H1 (cell line): ENCODE results near the gene KLF18. TPM values are rescaled to one million over a fixed set of nuclear protein-coding genes. Genes with fewer than 3 reads are reported as not detected.

Experiments used
- CTCF ChIA-PET: fragments of 300-600 bp; sonication (Branson Sonifier 250); formaldehyde crosslinking; loops from one replicate; lab custom pipeline; 2021; ENCODE audit not compliant: partially characterized antibody; lab: Charles Lee
- POLR2A ChIA-PET: fragments of 300-600 bp; sonication (Branson Sonifier 250); formaldehyde crosslinking; loops from one replicate; lab custom pipeline; 2021; ENCODE audit warnings: inconsistent platforms; ENCODE audit not compliant: partially characterized antibody; lab: Charles Lee
- DNase-seq, 2 experiments: peaks; one replicate each; pipeline versions ENCODE4 v3.0.0 to v3.0.0-alpha.2; 2010 to 2022; ENCODE audit warnings: low spot score in 2 of 2, low read depth in 1 of 2, mixed read lengths in 1 of 2
- FAIRE-seq: peaks from 2 replicates; lab custom pipeline; 2011; peaks lifted over from hg19 to GRCh38; lab: Jason Lieb, UNC
- H2AFZ ChIP-seq: 2 replicates; pipeline ENCODE4 v1.8.1; 2012; ENCODE audit warnings: low read length, inconsistent platforms
- H2AK5ac ChIP-seq: 2 replicates; pipeline ENCODE4 v1.6.1; 2013; ENCODE audit warnings: low read depth, low read length
- H2BK120ac ChIP-seq: replicated peaks from 2 replicates; pipeline ENCODE3; 2013; ENCODE audit warnings: low read depth, low read length, inconsistent platforms
- H2BK12ac ChIP-seq: 2 replicates; pipeline ENCODE4 v1.6.1; 2013; ENCODE audit warnings: low read depth, low read length
- H2BK15ac ChIP-seq: 2 replicates; pipeline ENCODE4 v1.6.1; 2013; ENCODE audit warnings: low read length
- H2BK20ac ChIP-seq: 2 replicates; pipeline ENCODE4 v1.6.1; 2013; ENCODE audit warnings: low read length
- H2BK5ac ChIP-seq: 2 replicates; pipeline ENCODE4 v1.6.1; 2013; ENCODE audit warnings: low read depth, low read length
- H3K14ac ChIP-seq: 2 replicates; pipeline ENCODE4 v1.6.1; 2013; ENCODE audit warnings: inconsistent platforms; ENCODE audit not compliant: insufficient read length
- H3K18ac ChIP-seq: 2 replicates; pipeline ENCODE4 v1.6.1; 2013; ENCODE audit warnings: low read length; ENCODE audit errors: extremely low read depth
- H3K23ac ChIP-seq: 2 replicates; pipeline ENCODE4 v1.6.1; 2013; ENCODE audit warnings: inconsistent platforms; ENCODE audit not compliant: insufficient read length
- H3K23me2 ChIP-seq: 2 replicates; pipeline ENCODE4 v1.6.1; 2013; ENCODE audit warnings: low read depth, low read length
- H3K27ac ChIP-seq: 2 replicates; pipeline ENCODE4 v1.6.1; 2011; ENCODE audit warnings: low read depth, low read length, inconsistent platforms
- H3K27me3 ChIP-seq, 4 experiments: replicated peaks in 1 of 4; 1 replicate in 1 of 4; 2 replicates in 3 of 4; pipeline versions ENCODE4 v1.6.1 to v1.8.1; 2011 to 2013; ENCODE audit warnings: low read length in 3 of 4, mild to moderate bottlenecking in 3 of 4, inconsistent platforms in 2 of 4, mixed read lengths in 2 of 4, moderate library complexity in 1 of 4; ENCODE audit not compliant: control insufficient read depth in 3 of 4, insufficient read depth in 3 of 4; ENCODE audit errors: extremely low read depth in 1 of 4
- H3K36me3 ChIP-seq, 4 experiments: 2 replicates each; pipeline versions ENCODE4 v1.6.1 to v1.8.1; 2011 to 2013; ENCODE audit warnings: mild to moderate bottlenecking in 4 of 4, low read length in 3 of 4, moderate library complexity in 2 of 4, control low read depth in 1 of 4, inconsistent platforms in 1 of 4; ENCODE audit not compliant: insufficient read depth in 4 of 4, control insufficient read depth in 2 of 4
- H3K4ac ChIP-seq: replicated peaks from 2 replicates; pipeline ENCODE3; 2013; ENCODE audit warnings: low read length, low read depth, mixed read lengths, inconsistent platforms; ENCODE audit not compliant: insufficient read length
- H3K4me1 ChIP-seq, 4 experiments: replicated peaks in 1 of 4; 1 replicate in 1 of 4; 2 replicates in 3 of 4; pipeline versions ENCODE4 v1.6.1 to v1.8.1; 2011 to 2013; ENCODE audit warnings: low read length in 3 of 4, inconsistent platforms in 2 of 4, mixed read lengths in 1 of 4; ENCODE audit not compliant: insufficient read depth in 4 of 4, control insufficient read depth in 3 of 4
- H3K4me2 ChIP-seq, 2 experiments: 2 replicates each; pipeline versions ENCODE4 v1.6.1 to v1.8.1; 2011 to 2013; ENCODE audit warnings: low read depth in 2 of 2, low read length in 2 of 2, control low read depth in 1 of 2, inconsistent platforms in 1 of 2, mild to moderate bottlenecking in 1 of 2; ENCODE audit not compliant: insufficient read depth in 1 of 2
- H3K4me3 ChIP-seq, 4 experiments: fragments of 200-600, 300-600 bp in 1 of 4; sonication (generic), shearing (Covaris generic), sonication (Bioruptor Twin) in 1 of 4; 2 replicates each; pipeline versions ENCODE4 v1.5.1 to v1.8.1; 2011 to 2016; ENCODE audit warnings: low read length in 4 of 4, low read depth in 3 of 4, control low read depth in 2 of 4, inconsistent platforms in 2 of 4, mild to moderate bottlenecking in 2 of 4, mixed read lengths in 1 of 4, moderate library complexity in 1 of 4; ENCODE audit not compliant: insufficient read depth in 2 of 4; ENCODE audit errors: extremely low read depth in 1 of 4
- H3K56ac ChIP-seq: replicated peaks from 2 replicates; pipeline ENCODE3; 2013; ENCODE audit warnings: low read depth, mild to moderate bottlenecking, mixed read lengths, low read length, inconsistent platforms; ENCODE audit not compliant: insufficient read length
- H3K79me1 ChIP-seq: 2 replicates; pipeline ENCODE4 v1.6.1; 2013; ENCODE audit warnings: low read depth, low read length, control low read depth
- H3K79me2 ChIP-seq, 2 experiments: 2 replicates each; pipeline versions ENCODE4 v1.6.1 to v1.8.1; 2012 to 2013; ENCODE audit warnings: low read length in 2 of 2, mild to moderate bottlenecking in 2 of 2, inconsistent platforms in 1 of 2; ENCODE audit not compliant: insufficient read depth in 2 of 2, control insufficient read depth in 1 of 2
- H3K9ac ChIP-seq, 4 experiments: replicated peaks in 1 of 4; 1 replicate in 1 of 4; 2 replicates in 3 of 4; pipeline versions ENCODE4 v1.6.1 to v1.8.1; 2011 to 2013; ENCODE audit warnings: low read depth in 3 of 4, low read length in 3 of 4, control low read depth in 2 of 4, mild to moderate bottlenecking in 2 of 4, moderate library complexity in 2 of 4, inconsistent platforms in 1 of 4; ENCODE audit errors: extremely low read depth in 1 of 4
- H3K9me3 ChIP-seq, 2 experiments: 2 replicates each; pipeline versions ENCODE4 v1.6.1 to v1.8.1; 2012 to 2013; ENCODE audit warnings: mild to moderate bottlenecking in 2 of 2, moderate library complexity in 2 of 2, control low read depth in 1 of 2, inconsistent platforms in 1 of 2, low read depth in 1 of 2, low read length in 1 of 2, mixed read lengths in 1 of 2; ENCODE audit not compliant: insufficient read depth in 2 of 2
- H4K20me1 ChIP-seq, 2 experiments: replicated peaks in 1 of 2; 2 replicates each; pipeline versions ENCODE3 to v1.8.1; 2011 to 2013; ENCODE audit warnings: inconsistent platforms in 2 of 2, low read length in 2 of 2, mild to moderate bottlenecking in 1 of 2; ENCODE audit not compliant: insufficient read depth in 2 of 2, control insufficient read depth in 1 of 2
- H4K5ac ChIP-seq: 2 replicates; pipeline ENCODE4 v1.6.1; 2013; ENCODE audit warnings: low read length, low read depth, mixed read lengths, inconsistent platforms; ENCODE audit not compliant: insufficient read length
- H4K8ac ChIP-seq: 2 replicates; pipeline ENCODE4 v1.8.0; 2013; ENCODE audit warnings: mild to moderate bottlenecking, moderate library complexity, low read length, inconsistent platforms; ENCODE audit not compliant: insufficient read depth; ENCODE audit errors: extremely low read depth
- H4K91ac ChIP-seq: replicated peaks from 2 replicates; pipeline ENCODE3; 2013; ENCODE audit warnings: low read length, mixed read lengths, inconsistent platforms; ENCODE audit not compliant: insufficient read length
- ATF2 ChIP-seq: IDR thresholded peaks from 2 replicates; pipeline ENCODE4 v1.6.1; 2012; ENCODE audit warnings: low read length, inconsistent platforms
- BACH1 ChIP-seq: IDR thresholded peaks from 2 replicates; pipeline ENCODE4 v1.6.1; 2012; ENCODE audit warnings: low read length, improper control_type of control experiment
- BCL11A ChIP-seq, 2 experiments: IDR thresholded peaks; one replicate each; pipeline ENCODE4 v1.6.1; 2011; ENCODE audit warnings: low read depth in 2 of 2, low read length in 2 of 2, mild to moderate bottlenecking in 2 of 2
- CHD2 ChIP-seq: IDR thresholded peaks from 2 replicates; pipeline ENCODE4 v1.6.1; 2012; ENCODE audit warnings: low read length, improper control_type of control experiment
- CREB1 ChIP-seq: IDR thresholded peaks from 2 replicates; pipeline ENCODE4 v1.6.1; 2012; ENCODE audit warnings: inconsistent platforms
- CTBP2 ChIP-seq: IDR thresholded peaks from 2 replicates; pipeline ENCODE4 v1.7.0; 2011; ENCODE audit warnings: borderline replicate concordance, mild to moderate bottlenecking, moderate library complexity, mixed read lengths, low read length; ENCODE audit not compliant: insufficient read depth, insufficient read length
- EP300 ChIP-seq, 2 experiments: IDR thresholded peaks; 1 replicate in 1 of 2; 2 replicates in 1 of 2; pipeline ENCODE4 v1.6.1; 2011 to 2012; ENCODE audit warnings: low read depth in 2 of 2, low read length in 2 of 2, mild to moderate bottlenecking in 2 of 2, borderline replicate concordance in 1 of 2, inconsistent platforms in 1 of 2, moderate library complexity in 1 of 2
- TAF1 ChIP-seq: IDR thresholded peaks from 2 replicates; pipeline ENCODE4 v1.6.1; 2011; ENCODE audit warnings: mild to moderate bottlenecking, low read depth, low read length
- TEAD4 ChIP-seq: IDR thresholded peaks from 2 replicates; pipeline ENCODE4 v1.6.1; 2012; ENCODE audit warnings: low read depth, low read length, inconsistent platforms, mixed read lengths
- WGBS, 2 experiments: shearing (Covaris generic) in 1 of 2; methylation state at CpG; one replicate each; pipeline versions ENCODE4 v1.1.6 to v1.1.7; 2013 to 2015; ENCODE audit warnings: low lambda C conversion rate in 2 of 2, mixed read lengths in 2 of 2, inconsistent platforms in 1 of 2, low coverage in 1 of 2, missing lambda C conversion rate in 1 of 2; ENCODE audit not compliant: insufficient replicate concordance in 2 of 2, insufficient coverage in 1 of 2, insufficient read length in 1 of 2; ENCODE audit errors: extremely low coverage in 1 of 2, missing lambda C conversion rate in 1 of 2; 5-methylcytosine and 5-hydroxymethylcytosine counted together
- polyA plus RNA-seq, 7 experiments: library from polyadenylated mRNA; depleted of rRNA in 3 of 7; stranded (reverse) in 5 of 7; unstranded in 2 of 7; fragments of >200 nt in 5 of 7; fragments of 200-250 nt in 2 of 7; gene quantifications; 1 replicate in 5 of 7; 2 replicates in 1 of 7; 4 replicates in 1 of 7; pipeline versions ENCODE4 v1.2.1 to v1.2.3, GENCODE V29; 2011 to 2013; ENCODE audit warnings: missing spikeins in 2 of 7, mixed read lengths in 2 of 7
- total RNA-seq: library from RNA; stranded (reverse); fragmentation: NEBNext Ultra II Directional; extraction: Animal tissue kit (Norgen Biotek cat#: 25700); gene quantifications from 2 replicates; pipeline ENCODE4 v1.2.1, GENCODE V29; 2021

KLF18 gene
- total and polyA plus RNA-seq, 2 of the 8 experiments (the other 6 are each of a cell fraction or from before 2014, with no cell fraction given), result 0.09 to 0.15 TPM

GRCh38 chr1:44131411-44131810, 10.0 kb downstream of the KLF18 start:
- Histone ChIP-seq H2BK20ac (no peak overlapping the region), H2AK5ac (no peak overlapping the region), H3K4ac (no peak overlapping the region), H3K27me3 (no peaks in the 10 kb centered on the region), H3K79me2 (no peaks in the 10 kb centered on the region), H3K56ac (no peak overlapping the region), H3K79me1 (no peaks in the 10 kb centered on the region), H3K9me3 (no peaks in the 10 kb centered on the region), H3K23ac (no peak overlapping the region), H4K20me1 (no peaks in the 10 kb centered on the region), H2BK12ac (no peak overlapping the region), H2BK5ac (no peak overlapping the region), H3K4me1 (no peaks in the 10 kb centered on the region), H3K14ac (no peak overlapping the region), H3K4me2 (no peak overlapping the region), H3K23me2 (no peaks in the 10 kb centered on the region; the same call in 1 of the 2 replicates), H4K5ac (no peak overlapping the region), H2AFZ (no peak overlapping the region), H3K18ac (no peak overlapping the region), H4K91ac (no peak overlapping the region), H2BK15ac (no peak overlapping the region), H3K27ac (no peak overlapping the region), H2BK120ac (no peak overlapping the region), H3K9ac (no peak overlapping the region), H3K36me3 (no peaks in the 10 kb centered on the region), H4K8ac (no peak overlapping the region), H3K4me3 (no peak overlapping the region)
- WGBS, 2 experiments, result 95% methylated on average over 3 of the region's 3 CpGs; no CpG with 5 or more reads in 1 of the 2 experiments
- ChIA-PET POLR2A (interaction anchor here (0.6 to 0.7 kb wide), 2 partner anchors 17 to 75 kb away, joined by 3 read pairs; no protein-coding TSS in a partner anchor), CTCF (interaction anchor here (0.9 kb wide), 2 partner anchors 28 to 85 kb away, joined by 3 read pairs; no protein-coding TSS in a partner anchor)
- no peak for DNase-seq
- no peak for FAIRE-seq
- TF ChIP-seq CTBP2 (no peak), CHD2 (no peak), TEAD4 (no peak), CREB1 (no peak), TAF1 (no peak), BACH1 (no peak), BCL11A (IDR thresholded peaks at IDR 0.05; ENCODE audit: low read depth in 2 of 2, low read length in 2 of 2) (no peak), EP300 (IDR thresholded peaks at IDR 0.05; ENCODE audit: borderline replicate concordance in 1 of 2, low read depth in 2 of 2, low read length in 2 of 2) (no peak), ATF2 (no peak)
